PC-9 (cell line): ENCODE measurements around the gene AMBRA1. TPM values are rescaled to one million over a fixed set of nuclear protein-coding genes. Genes with fewer than 3 reads are reported as not detected.
A peak's percentile ranks its signal among the peaks of the same experiment; 100 is the strongest.

Source experiments
- BruUV-seq: library from RNA; stranded (reverse); fragments of 400-500 nt; replicated peaks from 2 replicates; lab custom pipeline; 2021; lab: Mats Ljungman, UMichigan
- CTCF ChIA-PET: fragments of 300-600 bp; sonication (Branson Sonifier 250); formaldehyde crosslinking; loops from one replicate; lab custom pipeline; 2022; ENCODE audit warnings: antibody characterized with exemption; lab: Charles Lee
- POLR2A ChIA-PET: fragments of 300-600 bp; sonication (Branson Sonifier 250); formaldehyde crosslinking; loops from one replicate; lab custom pipeline; 2022; ENCODE audit warnings: antibody characterized with exemption; ENCODE audit not compliant: unreplicated experiment; lab: Charles Lee
- DNase-seq, 2 experiments: peaks; one replicate each; pipeline versions ENCODE4 v3.0.0 to v3.0.0-alpha.2; 2015 to 2022; ENCODE audit warnings: mixed read lengths in 1 of 2
- H2AFZ ChIP-seq: fragments of 200-600 bp; sonication (generic); 2 replicates; pipeline ENCODE4 v1.8.1; 2017; ENCODE audit warnings: antibody characterized with exemption
- H3F3A ChIP-seq: fragments of 200-600 bp; sonication (generic); 2 replicates; pipeline ENCODE4 v1.8.1; 2017; ENCODE audit warnings: antibody characterized with exemption, mild to moderate bottlenecking, low read depth; ENCODE audit not compliant: insufficient read depth
- H3K27ac ChIP-seq: fragments of 200-600 bp; sonication (generic); 2 replicates; pipeline ENCODE4 v1.6.1; 2016; ENCODE audit warnings: mixed run types
- H3K27me3 ChIP-seq: fragments of 200-600 bp; sonication (generic); 2 replicates; pipeline ENCODE4 v1.6.1; 2016; ENCODE audit warnings: low read depth, mixed run types; ENCODE audit not compliant: insufficient read depth
- H3K36me3 ChIP-seq: fragments of 200-600 bp; sonication (generic); 2 replicates; pipeline ENCODE4 v1.6.1; 2016; ENCODE audit warnings: low read depth, mixed run types
- H3K4me1 ChIP-seq: fragments of 200-600 bp; sonication (generic); replicated peaks from 2 replicates; pipeline ENCODE4 v1.6.1; 2016; ENCODE audit warnings: mixed run types; ENCODE audit not compliant: insufficient read depth
- H3K4me2 ChIP-seq: fragments of 200-600 bp; sonication (generic); 2 replicates; pipeline ENCODE4 v1.6.1; 2017; ENCODE audit warnings: mixed run types
- H3K4me3 ChIP-seq: fragments of 200-600 bp; sonication (generic); 2 replicates; pipeline ENCODE4 v1.6.1; 2016; ENCODE audit warnings: mixed run types
- H3K79me2 ChIP-seq: fragments of 200-600 bp; sonication (generic); 2 replicates; pipeline ENCODE4 v1.6.1; 2017; ENCODE audit warnings: low read depth, mixed run types
- H3K9me2 ChIP-seq: fragments of 200-600 bp; sonication (generic); 2 replicates; pipeline ENCODE4 v1.8.1; 2017; ENCODE audit warnings: mild to moderate bottlenecking; ENCODE audit not compliant: insufficient read depth
- H3K9me3 ChIP-seq: fragments of 200-600 bp; sonication (generic); 2 replicates; pipeline ENCODE4 v1.8.1; 2016; ENCODE audit warnings: low read depth; ENCODE audit not compliant: insufficient read depth
- H4K20me1 ChIP-seq: fragments of 200-600 bp; sonication (generic); 2 replicates; pipeline ENCODE4 v1.8.1; 2017; ENCODE audit not compliant: insufficient read depth
- EZH2 ChIP-seq: fragments of 200-600 bp; sonication (generic); IDR thresholded peaks from 2 replicates; pipeline ENCODE4 v1.8.0; 2017; ENCODE audit warnings: antibody characterized with exemption, low read depth
- intact Hi-C: fragments of 100-400 bp; cut with micrococcal nuclease; formaldehyde crosslinking; loops from one replicate; pipeline ENCODE4 v1.10.0; 2022; ENCODE audit not compliant: unreplicated experiment
- total RNA-seq: library from RNA; stranded (reverse); gene quantifications from 2 replicates; pipeline ENCODE4 v1.2.3, GENCODE V29; 2021
- TF ChIP-seq, protein P1 (sequence below): fragments of 200-600 bp; sonication (generic); conservative IDR thresholded peaks from 2 replicates; pipeline ENCODE4 v1.6.1; 2017; ENCODE audit warnings: mixed run types, antibody characterized with exemption, mild to moderate bottlenecking, moderate library complexity

The AMBRA1 gene
- total RNA-seq, 1 experiment from 2014 or later, result 41.4 TPM

DNA sequence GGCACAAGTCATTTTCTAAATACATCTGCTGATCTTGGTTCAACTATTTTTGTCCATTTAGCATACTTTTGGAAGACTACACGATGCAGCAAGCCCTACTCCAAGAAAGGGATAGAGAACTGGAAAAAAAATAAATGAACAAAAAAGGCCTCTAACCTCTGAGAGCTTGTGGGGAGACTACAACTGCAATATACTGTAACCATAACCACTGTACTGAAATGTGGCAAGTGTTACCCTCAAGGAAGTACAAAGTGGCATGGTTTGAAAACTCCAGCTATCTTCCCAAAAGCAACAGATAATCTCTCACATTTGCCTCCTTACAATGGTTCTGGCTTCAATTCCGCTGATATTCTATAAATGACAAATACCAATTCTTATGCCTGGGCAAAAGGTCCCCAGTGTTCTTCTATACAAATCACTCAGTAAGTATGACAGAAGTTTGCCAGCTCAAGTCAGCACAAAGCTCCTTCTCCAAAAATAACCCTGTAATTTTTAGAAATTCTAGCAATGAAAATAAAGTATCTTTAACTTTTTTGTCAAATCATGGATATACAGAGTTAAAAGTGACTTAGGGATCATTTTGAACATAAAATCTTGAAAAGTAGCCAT, 22.9 kb downstream of the AMBRA1 start:
- H3K4me2 ChIP-seq, result no peak overlapping the region
- H3F3A ChIP-seq, result peaks cover under 1% of the 10 kb centered on the region; the same call in 1 of the 2 replicates
- no peak overlapping the region for H3K4me3 ChIP-seq
- no peak for TF ChIP-seq EZH2
- TF ChIP-seq, protein P1, sequence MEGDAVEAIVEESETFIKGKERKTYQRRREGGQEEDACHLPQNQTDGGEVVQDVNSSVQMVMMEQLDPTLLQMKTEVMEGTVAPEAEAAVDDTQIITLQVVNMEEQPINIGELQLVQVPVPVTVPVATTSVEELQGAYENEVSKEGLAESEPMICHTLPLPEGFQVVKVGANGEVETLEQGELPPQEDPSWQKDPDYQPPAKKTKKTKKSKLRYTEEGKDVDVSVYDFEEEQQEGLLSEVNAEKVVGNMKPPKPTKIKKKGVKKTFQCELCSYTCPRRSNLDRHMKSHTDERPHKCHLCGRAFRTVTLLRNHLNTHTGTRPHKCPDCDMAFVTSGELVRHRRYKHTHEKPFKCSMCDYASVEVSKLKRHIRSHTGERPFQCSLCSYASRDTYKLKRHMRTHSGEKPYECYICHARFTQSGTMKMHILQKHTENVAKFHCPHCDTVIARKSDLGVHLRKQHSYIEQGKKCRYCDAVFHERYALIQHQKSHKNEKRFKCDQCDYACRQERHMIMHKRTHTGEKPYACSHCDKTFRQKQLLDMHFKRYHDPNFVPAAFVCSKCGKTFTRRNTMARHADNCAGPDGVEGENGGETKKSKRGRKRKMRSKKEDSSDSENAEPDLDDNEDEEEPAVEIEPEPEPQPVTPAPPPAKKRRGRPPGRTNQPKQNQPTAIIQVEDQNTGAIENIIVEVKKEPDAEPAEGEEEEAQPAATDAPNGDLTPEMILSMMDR, result no peak
- ChIA-PET CTCF (interaction anchor here (0.6 kb wide), 1 partner anchor 846 kb away, joined by 7 read pairs; no protein-coding TSS in a partner anchor), POLR2A (interaction anchor here (0.6 kb wide), 1 partner anchor 23 kb away, joined by 3 read pairs; the partner anchor contains the start of gene AMBRA1)
- BruUV-seq, result no TSS peak
- intact Hi-C loops, result no loop called here
- H3K9me3 ChIP-seq, result no peaks in the 10 kb centered on the region
- no peaks in the 10 kb centered on the region for H3K27me3 ChIP-seq
- H3K9me2 ChIP-seq, result no peaks in the 10 kb centered on the region
- DNase-seq, result no peak
- no peak overlapping the region for H3K27ac ChIP-seq
- H3K79me2 ChIP-seq, result peaks cover 85% of the 10 kb centered on the region
- H2AFZ ChIP-seq, result no peak overlapping the region
- peaks cover 12% of the 10 kb centered on the region; the same call in 1 of the 2 replicates for H4K20me1 ChIP-seq
- H3K4me1 ChIP-seq, result peaks cover 5% of the 10 kb centered on the region; the same call in 1 of the 2 replicates
- 0 out of 2 replicates have a peak, but pooled peaks cover 6% of the 10 kb centered on the region for H3K36me3 ChIP-seq

DNA sequence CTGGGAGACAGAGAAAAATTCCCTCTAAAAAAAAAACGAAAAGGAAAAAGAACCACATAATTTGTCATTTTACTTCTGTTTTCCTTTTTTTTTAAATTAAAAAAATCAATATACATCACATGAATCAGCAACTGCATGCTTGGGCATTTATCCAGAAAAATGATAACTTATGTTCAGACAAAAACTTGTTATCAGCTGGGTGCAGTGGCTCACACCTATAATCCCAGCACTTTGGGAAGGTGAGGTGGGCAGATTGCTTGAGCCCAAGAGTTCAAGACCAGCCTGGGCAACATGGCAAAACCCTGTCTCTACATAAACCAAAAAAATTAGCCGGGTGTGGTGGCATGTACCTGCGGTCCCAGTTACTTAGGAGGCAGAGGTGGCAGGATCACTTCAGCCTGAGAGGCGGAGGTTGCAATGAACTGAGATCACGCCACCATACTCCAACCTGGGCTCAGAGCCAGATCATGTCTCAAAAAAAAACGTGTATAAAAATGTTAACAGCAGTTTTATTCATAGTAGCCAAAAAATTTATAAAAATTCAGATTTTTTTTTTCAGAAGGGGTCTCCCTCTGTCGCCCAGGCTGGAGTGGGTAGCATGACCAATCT, 28.5 kb downstream of the AMBRA1 start:
- no peak overlapping the region for H2AFZ ChIP-seq
- peaks cover 32% of the 10 kb centered on the region for H3F3A ChIP-seq
- no peaks in the 10 kb centered on the region for H3K9me3 ChIP-seq
- no peaks in the 10 kb centered on the region for H3K36me3 ChIP-seq
- no peaks in the 10 kb centered on the region for H3K27me3 ChIP-seq
- no peaks in the 10 kb centered on the region; the same call in 1 of the 2 replicates for H4K20me1 ChIP-seq
- CTCF ChIA-PET, result no interaction called here
- DNase-seq, result no peak
- POLR2A ChIA-PET, result no interaction called here
- TF ChIP-seq, protein P1, result no peak
- no peak for TF ChIP-seq EZH2
- H3K27ac ChIP-seq, result peak overlapping the region; percentile 73
- H3K4me3 ChIP-seq, result no peak overlapping the region
- peak overlapping the region; percentile 26; the same call in 1 of the 2 replicates for H3K4me2 ChIP-seq
- BruUV-seq, result no TSS peak
- intact Hi-C loops, result no loop called here
- peaks cover 92% of the 10 kb centered on the region for H3K79me2 ChIP-seq
- H3K9me2 ChIP-seq, result no peaks in the 10 kb centered on the region
- H3K4me1 ChIP-seq, result peaks cover 44% of the 10 kb centered on the region

DNA sequence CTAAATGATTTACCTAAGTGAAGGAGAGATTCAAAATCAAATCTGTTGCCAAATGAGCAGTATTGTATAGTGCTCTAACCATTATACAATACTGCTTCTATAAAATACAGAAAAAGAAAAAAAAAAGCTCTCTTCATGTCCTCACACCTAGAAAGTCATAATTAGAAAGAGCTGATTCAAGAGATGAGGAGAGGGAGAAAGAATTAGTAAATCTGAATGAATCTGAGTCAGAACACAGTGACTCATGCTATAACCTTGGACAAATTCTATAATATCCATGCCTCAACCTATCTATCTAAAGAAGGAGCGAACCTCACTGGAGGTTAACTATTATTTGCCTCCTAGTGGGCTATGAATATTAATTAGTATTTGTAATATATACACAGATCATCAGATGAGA, 29.4 kb downstream of the AMBRA1 start:
- no peaks in the 10 kb centered on the region for H4K20me1 ChIP-seq
- H3K9me2 ChIP-seq, result no peaks in the 10 kb centered on the region
- ChIA-PET CTCF (no interaction called here), POLR2A (interaction anchor here (0.5 kb wide), 1 partner anchor 11 kb away, joined by 5 read pairs; no protein-coding TSS in a partner anchor)
- intact Hi-C loops, result no loop called here
- peaks cover 93% of the 10 kb centered on the region for H3K79me2 ChIP-seq
- H3K36me3 ChIP-seq, result no peaks in the 10 kb centered on the region
- TF ChIP-seq EZH2, result no peak
- TF ChIP-seq, protein P1, result no peak
- H3K4me2 ChIP-seq, result peak overlapping the region; percentile 26
- H3K27me3 ChIP-seq, result no peaks in the 10 kb centered on the region
- H3K9me3 ChIP-seq, result no peaks in the 10 kb centered on the region
- peak in 1 of 2 experiments; percentile 71 for DNase-seq
- H3K27ac ChIP-seq, result peak overlapping the region; percentile 73
- H3K4me1 ChIP-seq, result peaks cover 53% of the 10 kb centered on the region
- no peak overlapping the region for H2AFZ ChIP-seq
- peaks cover 32% of the 10 kb centered on the region for H3F3A ChIP-seq
- BruUV-seq, result no TSS peak
- H3K4me3 ChIP-seq, result no peak overlapping the region
